K562 (cell line): ENCODE results near the gene PUSL1. TPM values are rescaled to one million over a fixed set of nuclear protein-coding genes. Genes with fewer than 3 reads are reported as not detected.

Source experiments
- MXI1 ChIP-seq: IDR thresholded peaks from 2 replicates; pipeline ENCODE4 v1.6.1; 2011; ENCODE audit warnings: low read depth, mild to moderate bottlenecking, improper control_type of control experiment, low read length
- NFXL1 ChIP-seq: fragments of 450-650 bp; formaldehyde crosslinking; IDR thresholded peaks from 2 replicates; pipeline ENCODE4 v1.4.0; 2021; ENCODE audit warnings: mild to moderate bottlenecking
- RAD21 ChIP-seq, 2 experiments: fragments of 250-450 bp in 1 of 2; fragments of 450-650 bp in 1 of 2; sonication (Bioruptor Pico) in 1 of 2; formaldehyde crosslinking in 1 of 2; IDR thresholded peaks in 1 of 2; conservative IDR thresholded peaks in 1 of 2; 2 replicates each; pipeline versions ENCODE4 v1.4.0 to v1.8.0; 2020 to 2022; ENCODE audit warnings: mild to moderate bottlenecking in 2 of 2, moderate library complexity in 1 of 2
- SMAD1 ChIP-seq: fragments of 150-350 bp; IDR thresholded peaks from 2 replicates; pipeline ENCODE4 v1.6.1; 2014; ENCODE audit warnings: low read length, low read depth; ENCODE audit not compliant: partially characterized antibody
- TAF1 ChIP-seq: IDR thresholded peaks from 2 replicates; pipeline ENCODE4 v1.6.1; 2011; ENCODE audit warnings: mild to moderate bottlenecking, low read length, moderate library complexity; ENCODE audit not compliant: insufficient read depth, control insufficient read depth, severe bottlenecking; ENCODE audit errors: extremely low read depth
- ZBTB7A ChIP-seq: IDR thresholded peaks from 2 replicates; pipeline ENCODE4 v1.6.1; 2011; ENCODE audit warnings: low read depth, mild to moderate bottlenecking, low read length, moderate library complexity, borderline replicate concordance; ENCODE audit not compliant: control insufficient read depth
- ZNF274 ChIP-seq: IDR thresholded peaks from 2 replicates; pipeline ENCODE4 v1.6.1; 2011; ENCODE audit warnings: low read depth, mild to moderate bottlenecking, low read length, moderate library complexity, borderline replicate concordance
- ZZZ3 ChIP-seq: fragments of 450-650 bp; IDR thresholded peaks from 2 replicates; pipeline ENCODE4 v1.6.1; 2016; ENCODE audit warnings: antibody characterized with exemption, mild to moderate bottlenecking, moderate library complexity
- polyA plus RNA-seq, 8 experiments: library from polyadenylated mRNA; depleted of rRNA in 4 of 8; stranded (reverse) in 5 of 8; unstranded in 3 of 8; fragments of >200 nt; fragmentation: Nextera tagmentation in 2 of 8; fragmentation: Illumina TruSeq in 1 of 8; extraction: Ambion mirVana in 2 of 8; extraction: Trizol in 1 of 8; gene quantifications; 2 replicates each; pipeline versions ENCODE4 v1.2.1 to v1.2.3, GENCODE V29; 2011 to 2014; ENCODE audit warnings: inconsistent platforms in 1 of 8, missing spikeins in 1 of 8
- total RNA-seq, 7 experiments: library from RNA; depleted of rRNA in 6 of 7; stranded (reverse); fragments of >200 nt in 6 of 7; fragmentation: Illumina TruSeq in 2 of 7; extraction: Trizol in 2 of 7; gene quantifications; 2 replicates each; pipeline versions ENCODE4 v1.2.1 to v1.2.3, GENCODE V29; 2011 to 2021; ENCODE audit warnings: low replicate concordance in 1 of 7
- TF ChIP-seq, protein P1 (sequence below): fragments of 450-650 bp; IDR thresholded peaks from 2 replicates; pipeline ENCODE4 v1.6.1; 2016; ENCODE audit warnings: mild to moderate bottlenecking, moderate library complexity
- TF ChIP-seq, protein P2 (sequence below), 2 experiments: fragments of 450-650 bp; IDR thresholded peaks; 2 replicates each; pipeline ENCODE4 v1.6.1; 2016
- TF ChIP-seq, protein P3 (sequence below): sonication (generic); formaldehyde crosslinking; IDR thresholded peaks from 2 replicates; pipeline ENCODE4 v1.8.1; 2023; ENCODE audit warnings: mild to moderate bottlenecking, missing genetic modification reagents

PUSL1 gene
- total and polyA plus RNA-seq, 9 of the 15 experiments (the other 6 are each of a cell fraction or from before 2014, with no cell fraction given): 0.62 to 86.9 (median 13.6) TPM

DNA sequence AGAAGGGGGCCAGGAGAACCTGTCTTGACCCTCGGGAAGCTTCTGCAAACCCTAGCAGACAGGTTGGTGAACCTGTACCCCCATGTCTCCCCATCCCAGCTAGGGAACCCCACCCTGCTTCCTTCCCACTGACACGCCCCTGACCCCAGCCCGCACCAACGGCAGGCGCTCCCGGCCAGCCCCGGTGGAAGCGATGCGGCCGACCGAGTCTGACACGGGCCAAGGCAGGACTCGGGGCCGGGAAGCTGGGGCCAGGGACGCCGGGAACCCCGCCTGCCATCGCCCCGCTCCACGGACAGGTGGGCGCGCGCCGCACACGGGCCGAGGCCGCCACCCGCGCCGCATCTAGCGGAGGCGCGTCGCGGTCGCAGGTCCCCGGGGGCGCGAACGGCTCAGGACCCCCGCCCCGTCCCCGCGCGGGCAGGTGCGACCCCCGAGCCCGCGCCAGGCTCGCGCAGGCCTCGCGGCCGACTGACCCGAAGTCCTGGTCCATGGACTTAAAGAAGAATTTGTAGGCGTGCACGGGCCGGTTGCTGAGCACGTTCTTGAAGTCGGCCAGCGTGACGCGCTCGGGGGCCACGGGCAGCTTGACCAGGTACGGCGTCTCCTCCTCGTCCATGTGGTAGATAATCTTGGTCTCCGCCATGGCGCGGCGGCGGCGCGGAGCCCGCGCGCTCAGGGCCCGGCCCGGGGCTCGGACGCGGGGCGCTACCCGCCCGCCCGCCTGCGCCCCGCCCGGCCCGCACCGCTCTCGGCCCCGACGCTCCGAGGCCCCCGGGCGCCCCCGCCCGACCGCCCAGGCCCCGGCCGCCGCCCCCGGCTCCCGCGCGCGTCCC is 40.2 kb downstream of the PUSL1 start (continued):
- TF ChIP-seq, protein P1, sequence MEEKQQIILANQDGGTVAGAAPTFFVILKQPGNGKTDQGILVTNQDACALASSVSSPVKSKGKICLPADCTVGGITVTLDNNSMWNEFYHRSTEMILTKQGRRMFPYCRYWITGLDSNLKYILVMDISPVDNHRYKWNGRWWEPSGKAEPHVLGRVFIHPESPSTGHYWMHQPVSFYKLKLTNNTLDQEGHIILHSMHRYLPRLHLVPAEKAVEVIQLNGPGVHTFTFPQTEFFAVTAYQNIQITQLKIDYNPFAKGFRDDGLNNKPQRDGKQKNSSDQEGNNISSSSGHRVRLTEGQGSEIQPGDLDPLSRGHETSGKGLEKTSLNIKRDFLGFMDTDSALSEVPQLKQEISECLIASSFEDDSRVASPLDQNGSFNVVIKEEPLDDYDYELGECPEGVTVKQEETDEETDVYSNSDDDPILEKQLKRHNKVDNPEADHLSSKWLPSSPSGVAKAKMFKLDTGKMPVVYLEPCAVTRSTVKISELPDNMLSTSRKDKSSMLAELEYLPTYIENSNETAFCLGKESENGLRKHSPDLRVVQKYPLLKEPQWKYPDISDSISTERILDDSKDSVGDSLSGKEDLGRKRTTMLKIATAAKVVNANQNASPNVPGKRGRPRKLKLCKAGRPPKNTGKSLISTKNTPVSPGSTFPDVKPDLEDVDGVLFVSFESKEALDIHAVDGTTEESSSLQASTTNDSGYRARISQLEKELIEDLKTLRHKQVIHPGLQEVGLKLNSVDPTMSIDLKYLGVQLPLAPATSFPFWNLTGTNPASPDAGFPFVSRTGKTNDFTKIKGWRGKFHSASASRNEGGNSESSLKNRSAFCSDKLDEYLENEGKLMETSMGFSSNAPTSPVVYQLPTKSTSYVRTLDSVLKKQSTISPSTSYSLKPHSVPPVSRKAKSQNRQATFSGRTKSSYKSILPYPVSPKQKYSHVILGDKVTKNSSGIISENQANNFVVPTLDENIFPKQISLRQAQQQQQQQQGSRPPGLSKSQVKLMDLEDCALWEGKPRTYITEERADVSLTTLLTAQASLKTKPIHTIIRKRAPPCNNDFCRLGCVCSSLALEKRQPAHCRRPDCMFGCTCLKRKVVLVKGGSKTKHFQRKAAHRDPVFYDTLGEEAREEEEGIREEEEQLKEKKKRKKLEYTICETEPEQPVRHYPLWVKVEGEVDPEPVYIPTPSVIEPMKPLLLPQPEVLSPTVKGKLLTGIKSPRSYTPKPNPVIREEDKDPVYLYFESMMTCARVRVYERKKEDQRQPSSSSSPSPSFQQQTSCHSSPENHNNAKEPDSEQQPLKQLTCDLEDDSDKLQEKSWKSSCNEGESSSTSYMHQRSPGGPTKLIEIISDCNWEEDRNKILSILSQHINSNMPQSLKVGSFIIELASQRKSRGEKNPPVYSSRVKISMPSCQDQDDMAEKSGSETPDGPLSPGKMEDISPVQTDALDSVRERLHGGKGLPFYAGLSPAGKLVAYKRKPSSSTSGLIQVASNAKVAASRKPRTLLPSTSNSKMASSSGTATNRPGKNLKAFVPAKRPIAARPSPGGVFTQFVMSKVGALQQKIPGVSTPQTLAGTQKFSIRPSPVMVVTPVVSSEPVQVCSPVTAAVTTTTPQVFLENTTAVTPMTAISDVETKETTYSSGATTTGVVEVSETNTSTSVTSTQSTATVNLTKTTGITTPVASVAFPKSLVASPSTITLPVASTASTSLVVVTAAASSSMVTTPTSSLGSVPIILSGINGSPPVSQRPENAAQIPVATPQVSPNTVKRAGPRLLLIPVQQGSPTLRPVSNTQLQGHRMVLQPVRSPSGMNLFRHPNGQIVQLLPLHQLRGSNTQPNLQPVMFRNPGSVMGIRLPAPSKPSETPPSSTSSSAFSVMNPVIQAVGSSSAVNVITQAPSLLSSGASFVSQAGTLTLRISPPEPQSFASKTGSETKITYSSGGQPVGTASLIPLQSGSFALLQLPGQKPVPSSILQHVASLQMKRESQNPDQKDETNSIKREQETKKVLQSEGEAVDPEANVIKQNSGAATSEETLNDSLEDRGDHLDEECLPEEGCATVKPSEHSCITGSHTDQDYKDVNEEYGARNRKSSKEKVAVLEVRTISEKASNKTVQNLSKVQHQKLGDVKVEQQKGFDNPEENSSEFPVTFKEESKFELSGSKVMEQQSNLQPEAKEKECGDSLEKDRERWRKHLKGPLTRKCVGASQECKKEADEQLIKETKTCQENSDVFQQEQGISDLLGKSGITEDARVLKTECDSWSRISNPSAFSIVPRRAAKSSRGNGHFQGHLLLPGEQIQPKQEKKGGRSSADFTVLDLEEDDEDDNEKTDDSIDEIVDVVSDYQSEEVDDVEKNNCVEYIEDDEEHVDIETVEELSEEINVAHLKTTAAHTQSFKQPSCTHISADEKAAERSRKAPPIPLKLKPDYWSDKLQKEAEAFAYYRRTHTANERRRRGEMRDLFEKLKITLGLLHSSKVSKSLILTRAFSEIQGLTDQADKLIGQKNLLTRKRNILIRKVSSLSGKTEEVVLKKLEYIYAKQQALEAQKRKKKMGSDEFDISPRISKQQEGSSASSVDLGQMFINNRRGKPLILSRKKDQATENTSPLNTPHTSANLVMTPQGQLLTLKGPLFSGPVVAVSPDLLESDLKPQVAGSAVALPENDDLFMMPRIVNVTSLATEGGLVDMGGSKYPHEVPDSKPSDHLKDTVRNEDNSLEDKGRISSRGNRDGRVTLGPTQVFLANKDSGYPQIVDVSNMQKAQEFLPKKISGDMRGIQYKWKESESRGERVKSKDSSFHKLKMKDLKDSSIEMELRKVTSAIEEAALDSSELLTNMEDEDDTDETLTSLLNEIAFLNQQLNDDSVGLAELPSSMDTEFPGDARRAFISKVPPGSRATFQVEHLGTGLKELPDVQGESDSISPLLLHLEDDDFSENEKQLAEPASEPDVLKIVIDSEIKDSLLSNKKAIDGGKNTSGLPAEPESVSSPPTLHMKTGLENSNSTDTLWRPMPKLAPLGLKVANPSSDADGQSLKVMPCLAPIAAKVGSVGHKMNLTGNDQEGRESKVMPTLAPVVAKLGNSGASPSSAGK: no peak
- TF ChIP-seq TAF1 (no peak), MXI1 (no peak; the same call in 1 of the 2 replicates), SMAD1 (no peak), ZZZ3 (no peak), ZBTB7A (peak; percentile 69), ZNF274 (no peak), RAD21 (CRISPR knock-in tag; conservative IDR thresholded peaks at IDR 0.05 in 1 of 2, IDR thresholded peaks at IDR 0.05 in 1 of 2) (no peak), NFXL1 (no peak)
- TF ChIP-seq, protein P2, sequence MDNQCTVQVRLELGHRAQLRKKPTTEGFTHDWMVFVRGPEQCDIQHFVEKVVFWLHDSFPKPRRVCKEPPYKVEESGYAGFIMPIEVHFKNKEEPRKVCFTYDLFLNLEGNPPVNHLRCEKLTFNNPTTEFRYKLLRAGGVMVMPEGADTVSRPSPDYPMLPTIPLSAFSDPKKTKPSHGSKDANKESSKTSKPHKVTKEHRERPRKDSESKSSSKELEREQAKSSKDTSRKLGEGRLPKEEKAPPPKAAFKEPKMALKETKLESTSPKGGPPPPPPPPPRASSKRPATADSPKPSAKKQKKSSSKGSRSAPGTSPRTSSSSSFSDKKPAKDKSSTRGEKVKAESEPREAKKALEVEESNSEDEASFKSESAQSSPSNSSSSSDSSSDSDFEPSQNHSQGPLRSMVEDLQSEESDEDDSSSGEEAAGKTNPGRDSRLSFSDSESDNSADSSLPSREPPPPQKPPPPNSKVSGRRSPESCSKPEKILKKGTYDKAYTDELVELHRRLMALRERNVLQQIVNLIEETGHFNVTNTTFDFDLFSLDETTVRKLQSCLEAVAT (IDR thresholded peaks at IDR 0.05): no peak
- TF ChIP-seq, protein P3, sequence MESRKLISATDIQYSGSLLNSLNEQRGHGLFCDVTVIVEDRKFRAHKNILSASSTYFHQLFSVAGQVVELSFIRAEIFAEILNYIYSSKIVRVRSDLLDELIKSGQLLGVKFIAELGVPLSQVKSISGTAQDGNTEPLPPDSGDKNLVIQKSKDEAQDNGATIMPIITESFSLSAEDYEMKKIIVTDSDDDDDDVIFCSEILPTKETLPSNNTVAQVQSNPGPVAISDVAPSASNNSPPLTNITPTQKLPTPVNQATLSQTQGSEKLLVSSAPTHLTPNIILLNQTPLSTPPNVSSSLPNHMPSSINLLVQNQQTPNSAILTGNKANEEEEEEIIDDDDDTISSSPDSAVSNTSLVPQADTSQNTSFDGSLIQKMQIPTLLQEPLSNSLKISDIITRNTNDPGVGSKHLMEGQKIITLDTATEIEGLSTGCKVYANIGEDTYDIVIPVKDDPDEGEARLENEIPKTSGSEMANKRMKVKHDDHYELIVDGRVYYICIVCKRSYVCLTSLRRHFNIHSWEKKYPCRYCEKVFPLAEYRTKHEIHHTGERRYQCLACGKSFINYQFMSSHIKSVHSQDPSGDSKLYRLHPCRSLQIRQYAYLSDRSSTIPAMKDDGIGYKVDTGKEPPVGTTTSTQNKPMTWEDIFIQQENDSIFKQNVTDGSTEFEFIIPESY (CRISPR knock-in tag): no peak
